ENCODE measurements around the gene LTBP3.

- TF ChIP-seq NFIX (CRISPR knock-in tag; IDR thresholded peaks at IDR 0.05; ENCODE audit: low read depth) (no peak), CTCF (IDR thresholded peaks at IDR 0.05 in 2 of 3, conservative IDR thresholded peaks at IDR 0.05 in 1 of 3; ENCODE audit: insufficient read depth in 2 of 3, low read depth in 1 of 3, low read length in 3 of 3) (no peak), RNF2 (IDR thresholded peaks at IDR 0.05) (no peak), RAD21 (CRISPR knock-in tag; conservative IDR thresholded peaks at IDR 0.05 in 1 of 2, IDR thresholded peaks at IDR 0.05 in 1 of 2) (no peak), CEBPZ (IDR thresholded peaks at IDR 0.05; ENCODE audit: borderline replicate concordance, low read depth, low read length) (no peak), TAF1 (IDR thresholded peaks at IDR 0.05; ENCODE audit: control insufficient read depth, extremely low read depth, insufficient read depth, low read length, severe bottlenecking) (no peak)
These were observed 9.1 kb downstream of the LTBP3 start for GRCh38 chr11:65549096-65549495.
